ENCODE measurements around the gene RNASE3.
"Not testable (repeated sequence)": the region's sequence is repeated elsewhere in the genome, so short reads cannot be mapped to it uniquely, and the experiment has no call there.

The RNASE3 gene

DNA sequence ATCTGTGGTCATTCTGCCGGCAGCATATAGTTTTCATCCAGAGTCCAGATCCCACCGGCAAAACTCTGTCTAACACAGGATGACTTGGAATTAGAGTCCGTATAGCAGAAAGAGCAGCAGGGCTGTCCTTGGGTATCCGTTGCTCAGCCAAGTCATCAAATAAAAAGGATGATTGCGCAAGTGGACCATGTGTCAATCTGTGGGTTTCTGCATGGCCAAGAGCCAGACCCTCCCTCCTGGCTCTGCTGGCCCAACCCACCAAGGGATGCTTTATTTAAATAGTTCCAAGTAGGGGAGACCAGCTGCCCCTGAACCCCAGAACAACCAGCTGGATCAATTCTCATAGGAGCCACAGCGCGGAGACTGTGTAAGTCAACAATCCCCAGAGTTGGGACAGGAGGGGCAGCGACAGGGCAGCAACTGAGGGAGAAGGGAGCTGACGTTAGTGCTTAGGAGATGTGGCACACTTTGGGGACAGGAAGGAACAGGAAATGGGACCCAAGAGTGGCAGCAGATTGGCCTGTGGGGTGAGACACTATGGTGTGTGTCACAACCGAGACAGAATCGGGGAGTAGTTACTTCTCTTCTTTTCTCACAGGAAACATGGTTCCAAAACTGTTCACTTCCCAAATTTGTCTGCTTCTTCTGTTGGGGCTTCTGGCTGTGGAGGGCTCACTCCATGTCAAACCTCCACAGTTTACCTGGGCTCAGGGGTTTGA, 28.0 kb downstream of the RNASE3 start:
- DNase-seq: not testable (repeated sequence)

DNA sequence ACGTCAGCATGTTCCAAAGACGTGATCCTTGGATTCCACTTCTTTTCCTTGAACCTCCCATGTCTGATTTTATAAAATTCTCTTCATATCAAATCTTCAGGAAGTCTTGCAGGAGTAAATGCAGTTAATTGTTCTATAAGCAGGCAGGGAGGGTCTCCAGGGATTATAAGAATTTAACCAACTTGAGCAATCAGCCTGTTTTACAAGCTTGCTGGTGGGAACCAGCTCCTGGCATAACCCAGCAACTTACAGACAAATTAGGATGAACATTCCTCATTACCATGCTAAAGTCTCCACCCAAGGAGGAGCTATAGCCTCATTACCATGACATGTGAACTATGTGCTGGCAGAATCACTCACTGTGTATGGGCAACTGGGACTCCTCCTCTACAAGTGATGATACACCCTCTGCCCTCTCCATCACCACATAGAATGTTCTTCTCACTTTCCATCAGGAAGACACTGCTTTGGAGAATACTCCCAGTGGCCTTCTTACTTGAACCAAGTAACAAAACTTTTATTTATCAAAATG, 32.6 kb downstream of the RNASE3 start:
- DNase-seq: not testable (repeated sequence)

DNA sequence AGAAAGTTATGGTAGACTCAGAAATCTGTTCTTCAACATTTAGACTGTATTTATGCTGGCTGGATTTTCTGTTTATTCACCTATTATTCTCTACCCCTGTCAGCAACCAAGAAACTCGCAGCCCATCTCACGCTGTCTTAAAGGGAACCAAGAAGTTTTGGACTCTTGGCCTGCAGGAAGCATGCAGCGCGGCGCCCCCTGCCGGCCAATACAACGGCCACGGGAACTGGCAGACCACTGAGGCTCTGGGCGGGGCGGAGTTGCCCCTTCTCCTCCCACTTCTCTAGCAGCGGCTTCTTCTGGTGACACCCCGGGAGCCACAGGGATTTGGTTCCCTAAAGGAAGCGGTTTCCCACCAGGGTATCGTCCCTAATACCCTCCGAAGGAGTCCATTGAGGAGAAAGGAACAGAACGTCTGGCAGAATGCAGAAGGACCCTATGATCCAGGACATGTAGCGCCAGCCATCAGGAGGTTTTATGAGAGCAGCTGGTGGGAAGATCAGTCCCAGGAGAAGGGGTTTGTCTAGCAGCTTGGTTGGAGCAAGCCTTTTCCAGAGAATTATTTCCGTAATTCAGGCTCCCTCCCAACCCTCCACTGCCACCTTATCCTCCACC, 43.1 kb downstream of the RNASE3 start:
- no peak for DNase-seq

- no peak for DNase-seq
Measured at GRCh38 chr14:20935303-20935984, 44.3 kb downstream of the RNASE3 start.

All from CD4-positive, alpha-beta T cell treated with Interleukin-15 for 1 hour (primary cell).